ENCODE results near the gene C20orf144. TPM values are rescaled to one million over a fixed set of nuclear protein-coding genes. Genes with fewer than 3 reads are reported as not detected.

Gene C20orf144
- total and polyA plus RNA-seq, 2 experiments from 2014 or later: 0.26 to 0.66 TPM

- DNase-seq (ENCODE audit: low spot score): no peak
- Histone ChIP-seq H3K27ac (ENCODE audit: low read depth) (no peak overlapping the region), H3F3A (replicated peaks; ENCODE audit: low read depth) (no peaks in the 10 kb centered on the region), H3K9me2 (ENCODE audit: insufficient read depth) (no peaks in the 10 kb centered on the region), H2AFZ (no peak overlapping the region), H3K4me1 (ENCODE audit: insufficient read depth) (no peaks in the 10 kb centered on the region; the same call in 1 of the 2 replicates), H4K20me1 (replicated peaks; ENCODE audit: insufficient read depth) (peaks cover 3% of the 10 kb centered on the region; the same call in 1 of the 2 replicates), H3K36me3 (ENCODE audit: insufficient read depth) (no peaks in the 10 kb centered on the region), H3K79me2 (replicated peaks; ENCODE audit: insufficient read depth) (no peaks in the 10 kb centered on the region), H3K4me3 (no peak overlapping the region), H3K4me2 (no peak overlapping the region), H3K27me3 (ENCODE audit: insufficient read depth) (no peaks in the 10 kb centered on the region)
- Mint-ChIP-seq H3K27ac (no peak overlapping the region), H3K9me3 (no peaks in the 10 kb centered on the region), H3K4me3 (no peak overlapping the region), H3K27me3 (ENCODE audit: insufficient read depth, low read depth, poor library complexity) (peaks cover 2% of the 10 kb centered on the region), H3K4me1 (peaks cover 5% of the 10 kb centered on the region; the same call in 2 of the 3 replicates), H3K36me3 (ENCODE audit: low read depth) (peaks cover 15% of the 10 kb centered on the region)
- TF ChIP-seq JUNB (IDR thresholded peaks at IDR 0.05; ENCODE audit: unreplicated experiment) (no peak), ZNF331 (CRISPR knock-in tag; IDR thresholded peaks at IDR 0.05; ENCODE audit: low read depth) (no peak), EZH2 (IDR thresholded peaks at IDR 0.05; ENCODE audit: low read depth, unreplicated experiment) (no peak), STAT1 (IDR thresholded peaks at IDR 0.05; ENCODE audit: unreplicated experiment) (no peak), EZH2phosphoT487 (IDR thresholded peaks at IDR 0.05; ENCODE audit: unreplicated experiment) (no peak), ZNF114 (CRISPR knock-in tag; IDR thresholded peaks at IDR 0.05) (no peak), POLR2AphosphoS5 (IDR thresholded peaks at IDR 0.05; ENCODE audit: low read depth) (no peak), ZNF462 (CRISPR knock-in tag; IDR thresholded peaks at IDR 0.05) (no peak), NANOG (IDR thresholded peaks at IDR 0.05; ENCODE audit: borderline replicate concordance) (no peak), CREB1 (CRISPR knock-in tag; IDR thresholded peaks at IDR 0.05; ENCODE audit: low read depth) (no peak), ETS1 (IDR thresholded peaks at IDR 0.05) (no peak), CTCF (conservative IDR thresholded peaks at IDR 0.05; ENCODE audit: low read depth in 2 of 2) (no peak), REST (IDR thresholded peaks at IDR 0.05; ENCODE audit: unreplicated experiment) (no peak)
- ATAC-seq: no peak
Observed at GRCh38 chr20:33646191-33646590, 15.9 kb upstream of the C20orf144 start.
